ENCODE data around the gene CTNNA2. TPM values are rescaled to one million over a fixed set of nuclear protein-coding genes. Genes with fewer than 3 reads are reported as not detected.

The CTNNA2 gene
- total RNA-seq, 1 experiment from 2014 or later, result 5.5 TPM

GRCh38 chr2:80454628-80455027 is 941.8 kb downstream of the CTNNA2 start:
- Mint-ChIP-seq H3K9me3 (no peaks in the 10 kb centered on the region), H3K36me3 (ENCODE audit: insufficient read depth in 1 of 3, low read depth in 3 of 3) (0 out of 7 replicates have a peak, but pooled peaks cover 0 to 4% (median 0%) of the 10 kb centered on the region in 3 experiments), H3K4me3 (no peak overlapping the region), H3K27ac (no peak overlapping the region), H3K27me3 (ENCODE audit: low read depth) (no peaks in the 10 kb centered on the region; the same call in 1 of the 2 replicates), H3K4me1 (peaks cover 9 to 12% of the 10 kb centered on the region in 2 experiments)
- no peak for TF ChIP-seq CTCF (conservative IDR thresholded peaks at IDR 0.05)
- Histone ChIP-seq H3T11ph (ENCODE audit: low read length) (no peak overlapping the region), H3K23ac (ENCODE audit: insufficient read length, low read depth, low read length) (no peak overlapping the region), H3K79me1 (ENCODE audit: insufficient read depth, low read depth, low read length, poor library complexity, severe bottlenecking) (no peaks in the 10 kb centered on the region), H2BK120ac (ENCODE audit: low read depth, low read length, poor library complexity, severe bottlenecking) (no peak overlapping the region), H3K27ac (ENCODE audit: insufficient read length, low read depth, low read length) (no peak overlapping the region), H3K27me3 (ENCODE audit: insufficient read depth, low read length) (no peaks in the 10 kb centered on the region), H2AK5ac (ENCODE audit: insufficient read length, low read length) (no peak overlapping the region), H3K79me2 (ENCODE audit: insufficient read depth, low read length) (no peaks in the 10 kb centered on the region), H3K4ac (ENCODE audit: low read depth, low read length) (no peak overlapping the region), H2BK15ac (ENCODE audit: low read depth, low read length) (no peak overlapping the region), H4K5ac (ENCODE audit: insufficient read length, low read depth, low read length) (no peak overlapping the region), H3K23me2 (ENCODE audit: insufficient read length, low read depth, low read length, poor library complexity, severe bottlenecking) (no peaks in the 10 kb centered on the region), H3K56ac (ENCODE audit: insufficient read length, low read depth, low read length) (no peak overlapping the region), H2BK5ac (ENCODE audit: insufficient read length, low read length) (no peak overlapping the region), H2BK12ac (ENCODE audit: insufficient read length, low read depth, low read length) (no peak overlapping the region), H3K4me1 (ENCODE audit: insufficient read depth, low read length) (no peaks in the 10 kb centered on the region; the same call in 1 of the 2 replicates), H3K4me2 (ENCODE audit: insufficient read depth, insufficient read length, low read length) (no peak overlapping the region), H3K9ac (ENCODE audit: extremely low read depth, insufficient read length, low read length) (no peak overlapping the region), H2AFZ (ENCODE audit: low read length) (no peak overlapping the region), H3K9me3 (ENCODE audit: control insufficient read depth, low read depth, low read length) (no peaks in the 10 kb centered on the region), H3K14ac (ENCODE audit: insufficient read depth, low read length) (no peak overlapping the region), H2BK20ac (ENCODE audit: low read depth, low read length, poor library complexity, severe bottlenecking) (no peak overlapping the region), H4K91ac (ENCODE audit: insufficient read length, low read depth, low read length) (no peak overlapping the region), H3K18ac (ENCODE audit: insufficient read length, low read depth, low read length) (no peak overlapping the region), H4K8ac (replicated peaks; ENCODE audit: insufficient read length, low read depth, low read length) (no peak overlapping the region), H4K20me1 (ENCODE audit: control insufficient read depth, insufficient read depth, insufficient read length) (no peaks in the 10 kb centered on the region)
- WGBS (ENCODE audit: extremely low coverage, insufficient read length, low lambda C conversion rate), result no CpG with 5 or more reads among the region's 7 CpGs
- no peak for DNase-seq

Measured in H9 (cell line).